GM12878 (cell line): Measurements from ENCODE around the gene TNNC2. TPM values are rescaled to one million over a fixed set of nuclear protein-coding genes. Genes with fewer than 3 reads are reported as not detected.

Experiments used
- ATAC-seq: fragments of 200-7000 bp; cut with Tn5 transposase; 3 replicates; pipeline ENCODE4 v1.9.1; 2020; ENCODE audit warnings: mild to moderate bottlenecking, moderate library complexity
- BruUV-seq: library from RNA; stranded (reverse); fragments of 400-500 nt; replicated peaks from 2 replicates; lab custom pipeline; 2021; lab: Mats Ljungman, UMichigan
- CTCF ChIA-PET: fragments of 300-600 bp; sonication (Branson Sonifier 250); formaldehyde crosslinking; extraction: SDS; loops from one replicate; lab custom pipeline; 2021; ENCODE audit warnings: inconsistent platforms; lab: Yijun Ruan, JAX
- POLR2A ChIA-PET: fragments of 350-600 bp; formaldehyde crosslinking; extraction: SDS; loops from one replicate; lab custom pipeline; 2021; ENCODE audit warnings: inconsistent platforms; lab: Charles Lee
- RAD21 ChIA-PET: fragments of 300-600 bp; sonication (Branson Sonifier 250); formaldehyde crosslinking; loops from one replicate; lab custom pipeline; 2023; ENCODE audit warnings: antibody characterized with exemption; ENCODE audit not compliant: unreplicated experiment; lab: Charles Lee
- SMC1A ChIA-PET: fragments of 300-600 bp; sonication (Branson Sonifier 250); formaldehyde crosslinking; loops from one replicate; lab custom pipeline; 2023; ENCODE audit not compliant: unreplicated experiment, uncharacterized antibody; lab: Charles Lee
- DNase-seq: peaks from one replicate; pipeline ENCODE4 v3.0.0-alpha.2; 2011; ENCODE audit warnings: low read depth, low spot score
- FAIRE-seq: peaks from 3 replicates; lab custom pipeline; 2011; peaks lifted over from hg19 to GRCh38; lab: Jason Lieb, UNC
- H2AFZ ChIP-seq: 2 replicates; pipeline ENCODE4 v1.6.0; 2011; ENCODE audit warnings: low read depth, low read length, control low read depth; ENCODE audit not compliant: control insufficient read depth
- H3K27ac ChIP-seq: 2 replicates; pipeline ENCODE4 v1.5.1; 2011; ENCODE audit warnings: control low read depth; ENCODE audit not compliant: control insufficient read depth, insufficient read depth
- H3K27me3 ChIP-seq, 2 experiments: replicated peaks in 1 of 2; 2 replicates each; pipeline versions ENCODE4 v1.6.0 to v1.6.1; 2011; ENCODE audit warnings: low read length in 1 of 2; ENCODE audit not compliant: control insufficient read depth in 2 of 2, insufficient read depth in 2 of 2
- H3K36me3 ChIP-seq, 2 experiments: 2 replicates each; pipeline ENCODE4 v1.5.1; 2011; ENCODE audit warnings: low read length in 1 of 2; ENCODE audit not compliant: control insufficient read depth in 2 of 2, insufficient read depth in 2 of 2
- H3K4me1 ChIP-seq: 2 replicates; pipeline ENCODE4 v1.6.1; 2011; ENCODE audit warnings: mild to moderate bottlenecking, low read length, moderate library complexity, mixed read lengths; ENCODE audit not compliant: control insufficient read depth, insufficient read depth
- H3K4me2 ChIP-seq: 2 replicates; pipeline ENCODE4 v1.6.0; 2011; ENCODE audit warnings: control low read depth; ENCODE audit not compliant: control insufficient read depth, insufficient read depth
- H3K4me3 ChIP-seq: fragments of 200-600 bp; sonication (generic); 2 replicates; pipeline ENCODE4 v1.5.1; 2016
- H3K79me2 ChIP-seq: 2 replicates; pipeline ENCODE4 v1.6.0; 2011; ENCODE audit warnings: low read length; ENCODE audit not compliant: control insufficient read depth, insufficient read depth
- H3K9ac ChIP-seq: 2 replicates; pipeline ENCODE4 v1.8.0; 2011; ENCODE audit warnings: low read length, control low read depth, mixed read lengths; ENCODE audit not compliant: control insufficient read depth, insufficient read depth
- H3K9me3 ChIP-seq: replicated peaks from 3 replicates; pipeline ENCODE4 v1.5.1; 2011; ENCODE audit warnings: mild to moderate bottlenecking, low read length; ENCODE audit not compliant: control insufficient read depth, insufficient read depth
- H4K20me1 ChIP-seq: 2 replicates; pipeline ENCODE4 v1.6.0; 2011; ENCODE audit not compliant: control insufficient read depth, insufficient read depth
- FOS ChIP-seq: IDR thresholded peaks from 3 replicates; pipeline ENCODE4 v1.6.1; 2011; ENCODE audit warnings: borderline replicate concordance; ENCODE audit not compliant: insufficient read length; ENCODE audit errors: extremely low read depth
- GATAD2B ChIP-seq: fragments of 450-650 bp; conservative IDR thresholded peaks from 2 replicates; pipeline ENCODE4 v1.6.1; 2017; ENCODE audit warnings: low read depth, mild to moderate bottlenecking, moderate library complexity
- LARP7 ChIP-seq: fragments of 450-650 bp; IDR thresholded peaks from 2 replicates; pipeline ENCODE4 v1.6.1; 2017; ENCODE audit warnings: mild to moderate bottlenecking
- SIX5 ChIP-seq: IDR thresholded peaks from 2 replicates; pipeline ENCODE4 v1.6.1; 2011; ENCODE audit warnings: mild to moderate bottlenecking, low read depth, low read length, moderate library complexity; ENCODE audit not compliant: severe bottlenecking
- ZNF384 ChIP-seq: IDR thresholded peaks from 2 replicates; pipeline ENCODE4 v1.6.1; 2012; ENCODE audit warnings: low read depth, mild to moderate bottlenecking, low read length, improper control_type of control experiment, borderline replicate concordance
- WGBS: methylation state at CpG from one replicate; pipeline ENCODE4 v1.1.6; 2016; ENCODE audit warnings: low lambda C conversion rate; ENCODE audit not compliant: insufficient replicate concordance, insufficient coverage; ENCODE audit errors: missing lambda C conversion rate; 5-methylcytosine and 5-hydroxymethylcytosine counted together
- in situ Hi-C: fragments of 300-500 bp; cut with MboI; formaldehyde crosslinking; loops from 9 replicates; pipeline ENCODE4 v1.14.3; 2018; ENCODE audit warnings: mixed read lengths
- intact Hi-C: fragments of 100-400 bp; cut with micrococcal nuclease; formaldehyde crosslinking; loops from one replicate; pipeline ENCODE4 v1.14.2; 2022; ENCODE audit not compliant: unreplicated experiment
- polyA plus RNA-seq, 11 experiments: library from polyadenylated mRNA; depleted of rRNA in 4 of 11; unstranded in 6 of 11; stranded (reverse) in 5 of 11; fragments of >200 nt; fragmentation: Nextera tagmentation in 4 of 11; fragmentation: Illumina TruSeq in 1 of 11; extraction: Ambion mirVana in 4 of 11; extraction: Trizol in 1 of 11; gene quantifications; 1 replicate in 1 of 11; 2 replicates in 10 of 11; pipeline versions ENCODE4 v1.2.1 to v1.2.3, GENCODE V29; 2011 to 2016; ENCODE audit warnings: inconsistent platforms in 2 of 11, missing spikeins in 2 of 11, low read depth in 1 of 11
- total RNA-seq, 4 experiments: library from RNA; depleted of rRNA in 3 of 4; stranded (reverse); fragments of >200 nt in 3 of 4; fragmentation: Illumina TruSeq in 1 of 4; extraction: Trizol in 1 of 4; gene quantifications; 2 replicates each; pipeline versions ENCODE4 v1.2.1 to v1.2.3, GENCODE V29; 2013 to 2021
- TF ChIP-seq, protein P1 (sequence below): fragments of 450-650 bp; IDR thresholded peaks from 2 replicates; pipeline ENCODE4 v1.6.1; 2016; ENCODE audit warnings: mild to moderate bottlenecking, moderate library complexity, borderline replicate concordance
- TF ChIP-seq, protein P2 (sequence below): IDR thresholded peaks from 2 replicates; pipeline ENCODE4 v1.6.1; 2012; ENCODE audit warnings: low read depth, low read length, improper control_type of control experiment
- TF ChIP-seq, protein P3 (sequence below): fragments of 450-650 bp; formaldehyde crosslinking; IDR thresholded peaks from 2 replicates; pipeline ENCODE4 v1.4.0; 2020; ENCODE audit warnings: mild to moderate bottlenecking, moderate library complexity

TNNC2 gene
- total and polyA plus RNA-seq, 10 of the 15 experiments (the other 5 are each of a cell fraction or from before 2014, with no cell fraction given) = 0.37 TPM; not detected in 9

DNA sequence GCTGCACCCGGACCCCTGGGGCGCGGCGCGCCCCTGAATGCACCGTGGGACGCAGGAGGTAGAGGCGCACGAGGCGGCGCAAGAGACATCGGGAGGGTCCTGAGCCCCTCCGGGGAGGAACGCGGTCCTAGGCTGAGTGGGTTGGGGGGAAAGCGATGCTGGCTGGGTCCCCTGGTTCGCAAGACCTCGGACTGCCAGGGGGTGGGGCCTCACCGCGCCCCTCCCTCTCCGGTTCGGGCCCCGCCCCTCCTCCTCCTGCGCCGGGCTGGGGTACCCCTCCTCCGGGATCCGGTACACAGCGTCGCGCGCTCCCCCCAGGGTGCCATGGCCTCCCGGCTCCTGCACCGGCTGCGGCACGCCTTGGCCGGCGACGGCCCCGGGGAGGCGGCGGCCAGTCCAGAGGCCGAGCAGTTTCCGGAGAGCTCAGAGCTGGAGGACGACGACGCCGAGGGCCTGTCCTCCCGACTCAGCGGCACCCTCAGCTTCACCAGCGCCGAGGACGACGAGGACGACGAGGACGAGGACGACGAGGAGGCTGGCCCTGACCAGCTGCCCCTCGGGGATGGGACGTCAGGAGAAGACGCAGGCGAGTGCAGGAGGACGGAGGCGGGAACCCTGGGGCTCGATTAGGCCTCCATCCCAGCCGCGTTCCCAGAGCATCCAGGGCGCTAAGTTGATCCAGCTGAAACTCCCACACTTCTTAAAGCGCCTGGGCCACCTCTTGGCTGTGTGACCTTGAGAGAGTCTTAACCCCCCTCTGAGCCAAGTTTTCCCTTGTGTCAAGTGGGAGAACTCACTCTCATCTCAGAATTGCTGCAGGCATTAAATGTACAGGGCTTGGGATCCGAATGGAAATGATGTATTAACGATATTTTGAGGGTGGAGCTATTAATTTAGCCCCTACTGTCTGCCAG lies 7.0 kb upstream of the TNNC2 start:
- 28% methylated on average over 58 of the region's 71 CpGs for WGBS
- Histone ChIP-seq H3K79me2 (no peaks in the 10 kb centered on the region), H3K27me3 (no peaks in the 10 kb centered on the region), H3K4me3 (peak overlapping the region; percentile 95), H3K9me3 (no peaks in the 10 kb centered on the region), H3K4me2 (peak overlapping the region; percentile 99), H3K4me1 (peaks cover 3% of the 10 kb centered on the region), H2AFZ (peak overlapping the region; percentile 80), H3K36me3 (no peaks in the 10 kb centered on the region), H3K27ac (no peak overlapping the region), H3K9ac (peak overlapping the region; percentile 66; the same call in 1 of the 2 replicates), H4K20me1 (no peaks in the 10 kb centered on the region)
- DNase-seq (no peak), ATAC-seq (peak; percentile 85), FAIRE-seq (no peak)
- in situ Hi-C loops = no loop called here
- POLR2A ChIA-PET = interaction anchor here (1.0 kb wide), 1 partner anchor 8 kb away, joined by 3 read pairs; no protein-coding TSS in a partner anchor
- BruUV-seq = no TSS peak
- intact Hi-C loops = no loop called here
- SMC1A ChIA-PET = interaction anchor here (1.3 kb wide), 1 partner anchor 100 kb away, joined by 3 read pairs; the partner anchor contains the start of gene PCIF1
- RAD21 ChIA-PET = no interaction called here
- CTCF ChIA-PET = interaction anchor here (1.3 to 1.6 kb wide), 2 partner anchors 8 to 18 kb away, joined by 4 to 6 read pairs; no protein-coding TSS in a partner anchor
- no peak for TF ChIP-seq SIX5
- no peak for TF ChIP-seq FOS
- TF ChIP-seq, protein P1, sequence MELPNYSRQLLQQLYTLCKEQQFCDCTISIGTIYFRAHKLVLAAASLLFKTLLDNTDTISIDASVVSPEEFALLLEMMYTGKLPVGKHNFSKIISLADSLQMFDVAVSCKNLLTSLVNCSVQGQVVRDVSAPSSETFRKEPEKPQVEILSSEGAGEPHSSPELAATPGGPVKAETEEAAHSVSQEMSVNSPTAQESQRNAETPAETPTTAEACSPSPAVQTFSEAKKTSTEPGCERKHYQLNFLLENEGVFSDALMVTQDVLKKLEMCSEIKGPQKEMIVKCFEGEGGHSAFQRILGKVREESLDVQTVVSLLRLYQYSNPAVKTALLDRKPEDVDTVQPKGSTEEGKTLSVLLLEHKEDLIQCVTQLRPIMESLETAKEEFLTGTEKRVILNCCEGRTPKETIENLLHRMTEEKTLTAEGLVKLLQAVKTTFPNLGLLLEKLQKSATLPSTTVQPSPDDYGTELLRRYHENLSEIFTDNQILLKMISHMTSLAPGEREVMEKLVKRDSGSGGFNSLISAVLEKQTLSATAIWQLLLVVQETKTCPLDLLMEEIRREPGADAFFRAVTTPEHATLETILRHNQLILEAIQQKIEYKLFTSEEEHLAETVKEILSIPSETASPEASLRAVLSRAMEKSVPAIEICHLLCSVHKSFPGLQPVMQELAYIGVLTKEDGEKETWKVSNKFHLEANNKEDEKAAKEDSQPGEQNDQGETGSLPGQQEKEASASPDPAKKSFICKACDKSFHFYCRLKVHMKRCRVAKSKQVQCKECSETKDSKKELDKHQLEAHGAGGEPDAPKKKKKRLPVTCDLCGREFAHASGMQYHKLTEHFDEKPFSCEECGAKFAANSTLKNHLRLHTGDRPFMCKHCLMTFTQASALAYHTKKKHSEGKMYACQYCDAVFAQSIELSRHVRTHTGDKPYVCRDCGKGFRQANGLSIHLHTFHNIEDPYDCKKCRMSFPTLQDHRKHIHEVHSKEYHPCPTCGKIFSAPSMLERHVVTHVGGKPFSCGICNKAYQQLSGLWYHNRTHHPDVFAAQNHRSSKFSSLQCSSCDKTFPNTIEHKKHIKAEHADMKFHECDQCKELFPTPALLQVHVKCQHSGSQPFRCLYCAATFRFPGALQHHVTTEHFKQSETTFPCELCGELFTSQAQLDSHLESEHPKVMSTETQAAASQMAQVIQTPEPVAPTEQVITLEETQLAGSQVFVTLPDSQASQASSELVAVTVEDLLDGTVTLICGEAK = no peak
- TF ChIP-seq GATAD2B = peak; percentile 80; the same call in 1 of the 2 replicates
- TF ChIP-seq, protein P2, sequence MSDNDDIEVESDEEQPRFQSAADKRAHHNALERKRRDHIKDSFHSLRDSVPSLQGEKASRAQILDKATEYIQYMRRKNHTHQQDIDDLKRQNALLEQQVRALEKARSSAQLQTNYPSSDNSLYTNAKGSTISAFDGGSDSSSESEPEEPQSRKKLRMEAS = 0 out of 2 replicates have a peak, but pooled peaks have one; percentile 23
- TF ChIP-seq, protein P3, sequence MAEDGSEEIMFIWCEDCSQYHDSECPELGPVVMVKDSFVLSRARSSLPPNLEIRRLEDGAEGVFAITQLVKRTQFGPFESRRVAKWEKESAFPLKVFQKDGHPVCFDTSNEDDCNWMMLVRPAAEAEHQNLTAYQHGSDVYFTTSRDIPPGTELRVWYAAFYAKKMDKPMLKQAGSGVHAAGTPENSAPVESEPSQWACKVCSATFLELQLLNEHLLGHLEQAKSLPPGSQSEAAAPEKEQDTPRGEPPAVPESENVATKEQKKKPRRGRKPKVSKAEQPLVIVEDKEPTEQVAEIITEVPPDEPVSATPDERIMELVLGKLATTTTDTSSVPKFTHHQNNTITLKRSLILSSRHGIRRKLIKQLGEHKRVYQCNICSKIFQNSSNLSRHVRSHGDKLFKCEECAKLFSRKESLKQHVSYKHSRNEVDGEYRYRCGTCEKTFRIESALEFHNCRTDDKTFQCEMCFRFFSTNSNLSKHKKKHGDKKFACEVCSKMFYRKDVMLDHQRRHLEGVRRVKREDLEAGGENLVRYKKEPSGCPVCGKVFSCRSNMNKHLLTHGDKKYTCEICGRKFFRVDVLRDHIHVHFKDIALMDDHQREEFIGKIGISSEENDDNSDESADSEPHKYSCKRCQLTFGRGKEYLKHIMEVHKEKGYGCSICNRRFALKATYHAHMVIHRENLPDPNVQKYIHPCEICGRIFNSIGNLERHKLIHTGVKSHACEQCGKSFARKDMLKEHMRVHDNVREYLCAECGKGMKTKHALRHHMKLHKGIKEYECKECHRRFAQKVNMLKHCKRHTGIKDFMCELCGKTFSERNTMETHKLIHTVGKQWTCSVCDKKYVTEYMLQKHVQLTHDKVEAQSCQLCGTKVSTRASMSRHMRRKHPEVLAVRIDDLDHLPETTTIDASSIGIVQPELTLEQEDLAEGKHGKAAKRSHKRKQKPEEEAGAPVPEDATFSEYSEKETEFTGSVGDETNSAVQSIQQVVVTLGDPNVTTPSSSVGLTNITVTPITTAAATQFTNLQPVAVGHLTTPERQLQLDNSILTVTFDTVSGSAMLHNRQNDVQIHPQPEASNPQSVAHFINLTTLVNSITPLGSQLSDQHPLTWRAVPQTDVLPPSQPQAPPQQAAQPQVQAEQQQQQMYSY = no peak
- TF ChIP-seq LARP7 = peak; percentile 69; the same call in 1 of the 2 replicates
- no peak for TF ChIP-seq ZNF384
